Hepatocyte (in vitro differentiated cells): Measurements from ENCODE around the gene MB21D2.

Experiments
- CTCF ChIP-seq: fragments of 200-600 bp; sonication (generic); IDR thresholded peaks from 2 replicates; pipeline ENCODE4 v1.5.1; 2016; ENCODE audit warnings: antibody characterized with exemption, mild to moderate bottlenecking; ENCODE audit not compliant: poor library complexity
- EZH2phosphoT487 ChIP-seq: fragments of 200-600 bp; sonication (generic); IDR thresholded peaks from one replicate; pipeline ENCODE4 v1.6.1; 2018; ENCODE audit warnings: antibody characterized with exemption, mild to moderate bottlenecking, low read depth, moderate library complexity; ENCODE audit not compliant: unreplicated experiment, severe bottlenecking

- TF ChIP-seq CTCF (peak; percentile 61), EZH2phosphoT487 (no peak)
These were observed 114.4 kb downstream of the MB21D2 start for GRCh38 chr3:192802957-192803899.
